Hepatocyte (in vitro differentiated cells): ENCODE data around the gene ZNF644. TPM values are rescaled to one million over a fixed set of nuclear protein-coding genes. Genes with fewer than 3 reads are reported as not detected.

ENCODE experiments used
- DNase-seq: peaks from one replicate; pipeline ENCODE4 v3.0.0-alpha.2; 2016; ENCODE audit warnings: low spot score
- H2AFZ ChIP-seq: fragments of 200-600 bp; sonication (generic); 2 replicates; pipeline ENCODE4 v1.6.0; 2016; ENCODE audit warnings: antibody characterized with exemption, mild to moderate bottlenecking
- H3K27ac ChIP-seq: fragments of 200-600 bp; sonication (generic); 2 replicates; pipeline ENCODE4 v1.5.1; 2016; ENCODE audit warnings: mild to moderate bottlenecking
- H3K27me3 ChIP-seq: fragments of 200-600 bp; sonication (generic); 2 replicates; pipeline ENCODE4 v1.6.1; 2016
- H3K36me3 ChIP-seq: fragments of 200-600 bp; sonication (generic); replicated peaks from 2 replicates; pipeline ENCODE4 v1.5.1; 2016; ENCODE audit warnings: low read depth; ENCODE audit not compliant: insufficient read depth
- H3K4me1 ChIP-seq: fragments of 200-600 bp; sonication (generic); 2 replicates; pipeline ENCODE4 v1.5.1; 2016; ENCODE audit warnings: mild to moderate bottlenecking, moderate library complexity; ENCODE audit not compliant: insufficient read depth
- H3K4me2 ChIP-seq: fragments of 200-600 bp; sonication (generic); 2 replicates; pipeline ENCODE4 v1.6.0; 2016
- H3K4me3 ChIP-seq: fragments of 200-600 bp; sonication (generic); 2 replicates; pipeline ENCODE4 v1.5.1; 2016; ENCODE audit warnings: mild to moderate bottlenecking
- H3K79me2 ChIP-seq: fragments of 200-600 bp; sonication (generic); 2 replicates; pipeline ENCODE4 v1.6.0; 2017; ENCODE audit warnings: mild to moderate bottlenecking
- H3K9me2 ChIP-seq: fragments of 200-600 bp; sonication (generic); replicated peaks from 2 replicates; pipeline ENCODE4 v1.6.0; 2017; ENCODE audit warnings: mild to moderate bottlenecking; ENCODE audit not compliant: insufficient read depth
- H3K9me3 ChIP-seq: fragments of 200-600 bp; sonication (generic); 2 replicates; pipeline ENCODE4 v1.5.1; 2016; ENCODE audit warnings: low read depth, mild to moderate bottlenecking
- H4K20me1 ChIP-seq: fragments of 200-600 bp; sonication (generic); 2 replicates; pipeline ENCODE4 v1.6.0; 2016; ENCODE audit warnings: mild to moderate bottlenecking; ENCODE audit not compliant: insufficient read depth, poor library complexity, severe bottlenecking
- CTCF ChIP-seq: fragments of 200-600 bp; sonication (generic); IDR thresholded peaks from 2 replicates; pipeline ENCODE4 v1.5.1; 2016; ENCODE audit warnings: antibody characterized with exemption, mild to moderate bottlenecking; ENCODE audit not compliant: poor library complexity
- EZH2 ChIP-seq: fragments of 200-600 bp; sonication (generic); IDR thresholded peaks from 2 replicates; pipeline ENCODE4 v1.6.1; 2016; ENCODE audit warnings: antibody characterized with exemption, mild to moderate bottlenecking, borderline replicate concordance
- EZH2phosphoT487 ChIP-seq: fragments of 200-600 bp; sonication (generic); IDR thresholded peaks from one replicate; pipeline ENCODE4 v1.6.1; 2018; ENCODE audit warnings: antibody characterized with exemption, mild to moderate bottlenecking, low read depth, moderate library complexity; ENCODE audit not compliant: unreplicated experiment, severe bottlenecking
- WGBS: methylation state at CpG from one replicate; pipeline ENCODE4 v1.1.6; 2016; ENCODE audit warnings: low lambda C conversion rate; ENCODE audit errors: missing lambda C conversion rate; 5-methylcytosine and 5-hydroxymethylcytosine counted together
- polyA plus RNA-seq: library from polyadenylated mRNA; unstranded; fragments of >200 nt; fragmentation: Nextera tagmentation; extraction: Ambion mirVana; gene quantifications from 2 replicates; pipeline ENCODE4 v1.2.1, GENCODE V29; 2016
- total RNA-seq: library from RNA; depleted of rRNA; stranded (reverse); fragments of >200 nt; gene quantifications from 2 replicates; pipeline ENCODE4 v1.2.3, GENCODE V29; 2014

Gene ZNF644
- total and polyA plus RNA-seq, 2 experiments from 2014 or later, result 39.8 to 78.7 TPM

- H3K9me3 ChIP-seq, result no peaks in the 10 kb centered on the region
- WGBS, result 73% methylated on average over 2 of the region's 2 CpGs
- peaks cover 30% of the 10 kb centered on the region for H3K4me1 ChIP-seq
- no peaks in the 10 kb centered on the region for H3K9me2 ChIP-seq
- H4K20me1 ChIP-seq, result peaks cover 60% of the 10 kb centered on the region
- H3K79me2 ChIP-seq, result peaks cover 80% of the 10 kb centered on the region
- DNase-seq, result no peak
- H3K36me3 ChIP-seq, result no peaks in the 10 kb centered on the region
- no peak overlapping the region for H2AFZ ChIP-seq
- no peaks in the 10 kb centered on the region for H3K27me3 ChIP-seq
- H3K27ac ChIP-seq, result no peak overlapping the region
- TF ChIP-seq EZH2phosphoT487 (no peak), CTCF (peak; percentile 35), EZH2 (no peak)
- H3K4me3 ChIP-seq, result no peak overlapping the region
- H3K4me2 ChIP-seq, result peak overlapping the region; percentile 76
Observed at GRCh38 chr1:91018006-91018405, 3.8 kb downstream of the ZNF644 start.

- Histone ChIP-seq H3K4me1 (peaks cover 23% of the 10 kb centered on the region), H3K9me2 (no peaks in the 10 kb centered on the region), H3K4me2 (peak overlapping the region; percentile 41), H3K9me3 (no peaks in the 10 kb centered on the region), H3K4me3 (no peak overlapping the region), H3K36me3 (no peaks in the 10 kb centered on the region), H3K27ac (peak overlapping the region; percentile 16), H3K79me2 (peaks cover 99% of the 10 kb centered on the region), H3K27me3 (no peaks in the 10 kb centered on the region), H2AFZ (no peak overlapping the region), H4K20me1 (peaks cover 75% of the 10 kb centered on the region)
- no peak for TF ChIP-seq EZH2phosphoT487
- TF ChIP-seq CTCF, result no peak
- no peak for TF ChIP-seq EZH2
- DNase-seq, result peak; percentile 52
Observed at GRCh38 chr1:91015794-91016550, 5.9 kb downstream of the ZNF644 start.

- Histone ChIP-seq H3K27me3 (no peaks in the 10 kb centered on the region), H3K4me2 (peak overlapping the region; percentile 41), H3K36me3 (no peaks in the 10 kb centered on the region), H2AFZ (no peak overlapping the region), H3K79me2 (peaks cover 99% of the 10 kb centered on the region), H3K9me2 (no peaks in the 10 kb centered on the region), H3K4me3 (no peak overlapping the region), H3K27ac (peak overlapping the region; percentile 16), H4K20me1 (peaks cover 74% of the 10 kb centered on the region), H3K9me3 (no peaks in the 10 kb centered on the region), H3K4me1 (peaks cover 23% of the 10 kb centered on the region)
- 88% methylated on average over 4 of the region's 4 CpGs for WGBS
- no peak for DNase-seq
- TF ChIP-seq CTCF (no peak), EZH2 (no peak), EZH2phosphoT487 (no peak)
Observed at GRCh38 chr1:91015358-91015780, 6.5 kb downstream of the ZNF644 start.
